Heart left ventricle (tissue), 13 donors: ENCODE results near the gene ANKRD30BL.
"Not testable (repeated sequence)": the region's sequence is repeated elsewhere in the genome, so short reads cannot be mapped to it uniquely, and the experiment has no call there.

Source experiments
- CTCF ChIP-seq, 12 donors: fragments of 200-600 bp; sonication (generic) in 4 of 12; IDR thresholded peaks; one replicate each; pipeline versions ENCODE4 v1.5.0 to v1.8.0; 2018 to 2022; ENCODE audit warnings: antibody characterized with exemption in 12 of 12, mild to moderate bottlenecking in 5 of 12
- POLR2A ChIP-seq, 2 donors: fragments of 450-650 bp; IDR thresholded peaks; one replicate each; pipeline ENCODE4 v1.6.1; 2017; ENCODE audit warnings: antibody characterized with exemption in 2 of 2, mild to moderate bottlenecking in 2 of 2, moderate library complexity in 2 of 2
- donor health status: ischemic (EF 13 %, LVEDD 7.1; RV severe dilation, severe dysfunction).
- donor health status: DM: no; HTN: yes; CAD: no.
- donor health status: DM: no; HTN: no; CAD: no.
- donor health status: ischemic (EF 25% LVEDD 6.9; RV normal size, moderate dysfunction).
- donor health status: ischemic (EF 25% LVEDD 5.7; RV mildly dilated, moderate dysfunction).
- donor health status: ischemic (EF 35%, LVEDD 5.7; RV mildly dilated, moderate dysfunction).
- donor health status: nonischemic (EF 11% LVEDD 7.7; RV severe dilation, severe dysfunction).
- donor health status: DM: yes; HTN: yes; CAD: no.
- donor health status: PGD.
- donor health status: ischemic (EF 29% LVEDD 5.4; RV normal size, mild dysfunction).
- donor health status: nonischemic (EF 23%, LVEDD 6.1; RV moderate dilation, normal function).

- not testable (repeated sequence) for TF ChIP-seq CTCF, POLR2A (IDR thresholded peaks at IDR 0.05)
Measured at GRCh38 chr2:132161161-132162124, at the start of gene ANKRD30BL.
